HG02973 (cell line): ENCODE results near the gene OR14A16.

Experiments used
- ATAC-seq: cut with Tn5 transposase; IDR thresholded peaks from one replicate; pipeline ENCODE4 v1.9.1; 2021; ENCODE audit warnings: moderate library complexity; ENCODE audit not compliant: unreplicated experiment

Gene OR14A16

GRCh38 chr1:247769603-247770002, 54.3 kb downstream of the OR14A16 start:
- no peak for ATAC-seq
